Measurements from ENCODE around the gene LKAAEAR1. TPM values are rescaled to one million over a fixed set of nuclear protein-coding genes. Genes with fewer than 3 reads are reported as not detected.

Gene LKAAEAR1
- total and polyA plus RNA-seq, 2 of the 13 experiments (the other 11 are each of a cell fraction or from before 2014, with no cell fraction given) = not detected

DNA sequence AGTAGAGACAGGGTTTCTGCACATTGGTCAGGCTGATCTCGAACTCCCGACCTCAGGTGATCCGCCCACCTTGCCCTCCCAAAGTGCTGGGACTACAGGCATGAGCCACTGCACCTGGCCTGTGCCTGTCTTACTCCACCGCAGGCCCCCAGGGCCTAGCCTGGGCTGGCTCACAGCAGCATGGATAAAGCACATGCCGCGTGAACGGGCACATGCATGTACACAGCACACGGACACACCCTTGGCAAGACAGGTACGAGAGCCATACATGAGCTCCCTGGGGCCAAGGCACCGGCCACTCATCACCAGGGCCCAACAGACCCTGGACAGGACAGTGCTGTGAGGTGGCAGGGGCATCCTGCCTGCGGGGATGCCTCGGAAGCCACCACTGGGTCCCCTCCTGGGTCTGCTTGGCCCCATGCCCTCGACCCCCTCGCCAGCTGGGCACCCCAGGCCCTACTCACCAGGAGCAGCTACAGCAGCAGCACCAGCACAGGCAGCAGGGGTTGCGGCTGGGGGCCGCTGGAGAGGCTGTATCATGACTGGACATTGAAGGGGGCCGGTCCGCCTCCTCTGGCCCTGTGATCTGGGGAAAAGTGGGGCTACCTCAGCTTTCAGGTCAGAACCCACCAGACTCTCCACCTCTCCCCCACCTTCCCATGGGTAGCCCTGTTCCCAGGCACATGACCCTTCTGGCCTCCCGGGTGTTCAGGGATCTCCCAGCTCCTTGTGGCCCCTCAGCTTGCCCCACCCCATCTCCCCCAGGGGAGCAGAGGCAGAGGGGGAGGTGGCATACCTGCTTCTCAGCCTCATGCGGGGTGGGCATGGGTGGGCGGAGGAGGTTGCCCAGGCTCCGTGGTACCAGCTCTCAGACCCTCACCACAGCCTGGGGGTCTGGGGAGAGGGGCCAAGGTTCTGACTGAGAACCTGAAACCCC, 7.9 kb downstream of the LKAAEAR1 start (continued):
- peak; percentile 59; the same call in 1 of the 2 replicates for TF ChIP-seq MNT (IDR thresholded peaks at IDR 0.05)
- TF ChIP-seq ZBTB7A (CRISPR knock-in tag; IDR thresholded peaks at IDR 0.05) = no peak
- TF ChIP-seq ZNF317 (CRISPR knock-in tag; IDR thresholded peaks at IDR 0.05) = no peak
- no peak for TF ChIP-seq NONO (IDR thresholded peaks at IDR 0.05)
- TF ChIP-seq NONO (CRISPR knock-in tag; conservative IDR thresholded peaks at IDR 0.05) = no peak
- no peak for TF ChIP-seq BORCS8-MEF2B (CRISPR knock-in tag; IDR thresholded peaks at IDR 0.05)
- peak; percentile 18 for TF ChIP-seq MED8 (CRISPR knock-in tag; IDR thresholded peaks at IDR 0.05; ENCODE audit: insufficient replicate concordance)
- no peak for TF ChIP-seq ZEB1 (IDR thresholded peaks at IDR 0.05; ENCODE audit: insufficient replicate concordance, low read depth)
- TF ChIP-seq ZNF446 (CRISPR knock-in tag; IDR thresholded peaks at IDR 0.05) = no peak
- no peak for TF ChIP-seq CREB1 (IDR thresholded peaks at IDR 0.05)
- TF ChIP-seq CREB1 (CRISPR knock-in tag; IDR thresholded peaks at IDR 0.05) = no peak

DNA sequence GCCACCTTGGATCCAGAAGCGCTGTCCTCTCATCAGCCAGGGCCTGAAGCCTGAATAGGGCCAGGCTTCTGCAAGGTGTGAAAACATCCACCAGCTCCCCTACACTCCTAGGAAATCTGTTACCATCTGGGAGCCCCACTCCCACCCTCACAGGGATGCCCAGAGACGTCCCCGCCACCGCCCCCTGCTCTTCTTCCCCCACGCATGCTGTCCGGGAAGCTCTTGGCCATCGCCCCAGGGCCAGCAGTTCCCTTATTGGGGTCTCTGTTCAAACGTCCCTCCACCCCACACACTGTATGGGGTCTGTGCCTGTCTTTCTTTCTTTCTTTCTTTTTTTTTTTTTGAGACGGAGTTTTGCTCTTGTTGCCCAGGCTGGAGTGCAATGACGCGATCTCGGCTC, 8.6 kb downstream of the LKAAEAR1 start:
- intact Hi-C loops (cut with micrococcal nuclease; ENCODE audit: unreplicated experiment) = no loop called here
- Histone ChIP-seq H4K20me1 (ENCODE audit: insufficient read depth, low read length) (no peaks in the 10 kb centered on the region), H3K27ac (ENCODE audit: extremely low read length, insufficient read depth, low read length) (no peak overlapping the region), H3K4me3 (replicated peaks in 1 of 3; ENCODE audit: insufficient read depth in 1 of 3, low read depth in 2 of 3, low read length in 3 of 3) (no peak overlapping the region), H3K9me3 (ENCODE audit: low read length) (no peaks in the 10 kb centered on the region), H3K79me2 (ENCODE audit: insufficient read depth, low read length) (no peaks in the 10 kb centered on the region), H2AFZ (ENCODE audit: low read length) (no peak overlapping the region), H3K9ac (ENCODE audit: insufficient read depth, low read depth, low read length) (no peak overlapping the region), H3K36me3 (replicated peaks in 1 of 2; ENCODE audit: control insufficient read depth in 1 of 2, insufficient read depth in 2 of 2, low read length in 2 of 2) (no peaks in the 10 kb centered on the region), H3K27me3 (ENCODE audit: control insufficient read depth in 1 of 2, insufficient read depth in 2 of 2, low read length in 2 of 2) (no peaks in the 10 kb centered on the region), H3K4me1 (ENCODE audit: insufficient read depth, low read length) (peaks cover 22% of the 10 kb centered on the region), H3K4me2 (ENCODE audit: low read depth, low read length) (no peak overlapping the region)
- ChIA-PET CTCF (ENCODE audit: low intra/inter-chr PET ratio, low total read pairs) (no interaction called here), POLR2A (no interaction called here)
- DNase-seq (ENCODE audit: low spot score) (no peak), ATAC-seq (no peak), FAIRE-seq (no peak)
- BruUV-seq (replicated peaks) = no TSS peak
- 89% methylated on average over 12 of the region's 12 CpGs for WGBS (ENCODE audit: low lambda C conversion rate)
- in situ Hi-C loops (cut with HindIII; ENCODE audit: extremely low pct_ligation_motif_present, low pct_unique_long_range_greater_than_20kb) = no loop called here
- TF ChIP-seq SRY (CRISPR knock-in tag; IDR thresholded peaks at IDR 0.05) = no peak
- no peak for TF ChIP-seq MAZ (IDR thresholded peaks at IDR 0.05; ENCODE audit: borderline replicate concordance, low read depth, low read length)
- TF ChIP-seq MAZ (CRISPR knock-in tag; IDR thresholded peaks at IDR 0.05; ENCODE audit: low read depth) = no peak
- TF ChIP-seq, protein P1, sequence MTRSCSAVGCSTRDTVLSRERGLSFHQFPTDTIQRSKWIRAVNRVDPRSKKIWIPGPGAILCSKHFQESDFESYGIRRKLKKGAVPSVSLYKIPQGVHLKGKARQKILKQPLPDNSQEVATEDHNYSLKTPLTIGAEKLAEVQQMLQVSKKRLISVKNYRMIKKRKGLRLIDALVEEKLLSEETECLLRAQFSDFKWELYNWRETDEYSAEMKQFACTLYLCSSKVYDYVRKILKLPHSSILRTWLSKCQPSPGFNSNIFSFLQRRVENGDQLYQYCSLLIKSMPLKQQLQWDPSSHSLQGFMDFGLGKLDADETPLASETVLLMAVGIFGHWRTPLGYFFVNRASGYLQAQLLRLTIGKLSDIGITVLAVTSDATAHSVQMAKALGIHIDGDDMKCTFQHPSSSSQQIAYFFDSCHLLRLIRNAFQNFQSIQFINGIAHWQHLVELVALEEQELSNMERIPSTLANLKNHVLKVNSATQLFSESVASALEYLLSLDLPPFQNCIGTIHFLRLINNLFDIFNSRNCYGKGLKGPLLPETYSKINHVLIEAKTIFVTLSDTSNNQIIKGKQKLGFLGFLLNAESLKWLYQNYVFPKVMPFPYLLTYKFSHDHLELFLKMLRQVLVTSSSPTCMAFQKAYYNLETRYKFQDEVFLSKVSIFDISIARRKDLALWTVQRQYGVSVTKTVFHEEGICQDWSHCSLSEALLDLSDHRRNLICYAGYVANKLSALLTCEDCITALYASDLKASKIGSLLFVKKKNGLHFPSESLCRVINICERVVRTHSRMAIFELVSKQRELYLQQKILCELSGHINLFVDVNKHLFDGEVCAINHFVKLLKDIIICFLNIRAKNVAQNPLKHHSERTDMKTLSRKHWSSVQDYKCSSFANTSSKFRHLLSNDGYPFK (CRISPR knock-in tag; IDR thresholded peaks at IDR 0.05; ENCODE audit: borderline replicate concordance) = no peak
- no peak for TF ChIP-seq PCBP2 (optimal IDR thresholded peaks at IDR 0.05; ENCODE audit: low read depth, low read length, poor library complexity, severe bottlenecking)
- no peak for TF ChIP-seq ZNF510 (CRISPR knock-in tag; IDR thresholded peaks at IDR 0.05; ENCODE audit: low read depth)

All from HepG2 (cell line).